DMS 273 treated with DMSO at 0.1 percent for 48 hours (cell line): ENCODE results near the gene ACTL6B.

ENCODE experiments used
- DNase-seq: peaks from one replicate; lab custom pipeline; 2025; lab: John Stamatoyannopoulos, UW

Gene ACTL6B

DNA sequence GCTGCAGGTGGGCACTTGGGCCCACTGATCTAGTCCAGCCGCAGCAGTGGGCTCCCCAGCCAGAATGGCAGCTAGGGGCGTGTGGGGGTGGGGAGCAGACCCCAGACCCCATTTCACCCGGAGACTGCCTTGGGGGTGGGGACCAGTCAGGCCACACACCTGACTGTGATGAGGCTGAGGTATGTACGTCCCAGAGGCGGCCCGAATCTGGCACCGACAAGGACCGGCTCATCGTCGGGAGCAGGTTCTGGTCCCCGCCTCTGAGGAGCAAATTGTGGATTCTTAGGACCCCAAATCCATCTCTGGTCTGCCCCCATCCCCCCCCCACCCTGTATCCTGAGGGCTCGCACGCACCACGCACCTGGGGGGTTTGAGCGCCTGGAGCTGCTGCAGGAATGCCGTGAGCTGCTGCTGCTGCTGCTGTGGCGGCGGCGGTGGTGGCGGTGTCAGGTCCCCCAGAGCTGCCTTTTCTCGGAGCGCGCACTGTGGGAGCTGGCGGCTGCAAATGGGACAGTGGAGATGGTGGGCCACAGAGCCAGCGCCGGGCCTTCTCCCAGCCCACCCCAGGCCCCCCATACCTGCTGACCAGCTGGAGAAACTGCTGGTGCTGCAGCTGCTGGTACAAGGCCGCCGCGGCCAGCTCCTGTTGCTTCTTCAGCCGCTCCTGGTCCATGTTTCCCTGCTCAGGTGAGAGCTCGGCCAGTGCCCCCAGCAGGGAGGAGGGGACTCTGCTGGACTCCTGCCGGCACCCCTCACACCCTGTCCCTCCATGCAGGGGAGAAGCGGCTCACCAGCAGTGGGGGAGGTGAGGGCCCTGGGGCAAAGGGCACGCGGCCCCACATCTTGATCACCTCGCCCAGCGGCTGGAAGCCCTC, 27.6 kb upstream of the ACTL6B start:
- DNase-seq: no peak

DNA sequence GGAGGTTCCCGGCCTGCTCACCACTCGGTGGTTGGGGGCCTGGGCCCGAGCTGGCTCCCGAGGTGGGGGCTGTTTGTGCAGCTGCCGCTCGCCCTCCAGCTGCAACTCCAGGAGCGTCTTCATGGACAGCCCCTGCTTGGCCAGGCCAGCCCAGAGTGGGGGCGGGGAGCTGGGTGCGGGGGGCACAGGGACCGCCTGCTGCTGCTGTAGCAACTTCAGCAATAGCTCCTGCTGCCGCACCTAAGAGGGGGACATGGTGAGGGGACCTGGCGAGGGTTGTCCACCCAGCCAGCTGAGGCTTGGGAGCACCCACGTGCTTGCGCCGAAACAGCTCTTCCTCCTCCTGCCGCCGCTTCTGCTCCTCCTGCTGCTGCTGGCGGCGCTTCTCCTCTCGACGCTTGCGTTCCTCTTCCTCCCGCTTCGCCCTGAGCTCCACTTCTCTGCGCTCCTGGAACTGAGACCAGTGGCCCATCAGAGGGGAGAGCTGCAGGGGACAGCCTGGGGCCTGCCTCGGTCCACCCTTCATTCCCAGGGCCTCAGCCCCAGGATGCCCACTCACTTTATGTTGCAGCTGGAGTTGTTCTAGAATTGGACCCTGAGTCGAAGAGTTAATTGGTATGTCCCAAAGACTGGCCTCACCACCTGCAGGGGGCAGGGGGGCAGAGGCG, 26.9 kb upstream of the ACTL6B start:
- no peak for DNase-seq

DNA sequence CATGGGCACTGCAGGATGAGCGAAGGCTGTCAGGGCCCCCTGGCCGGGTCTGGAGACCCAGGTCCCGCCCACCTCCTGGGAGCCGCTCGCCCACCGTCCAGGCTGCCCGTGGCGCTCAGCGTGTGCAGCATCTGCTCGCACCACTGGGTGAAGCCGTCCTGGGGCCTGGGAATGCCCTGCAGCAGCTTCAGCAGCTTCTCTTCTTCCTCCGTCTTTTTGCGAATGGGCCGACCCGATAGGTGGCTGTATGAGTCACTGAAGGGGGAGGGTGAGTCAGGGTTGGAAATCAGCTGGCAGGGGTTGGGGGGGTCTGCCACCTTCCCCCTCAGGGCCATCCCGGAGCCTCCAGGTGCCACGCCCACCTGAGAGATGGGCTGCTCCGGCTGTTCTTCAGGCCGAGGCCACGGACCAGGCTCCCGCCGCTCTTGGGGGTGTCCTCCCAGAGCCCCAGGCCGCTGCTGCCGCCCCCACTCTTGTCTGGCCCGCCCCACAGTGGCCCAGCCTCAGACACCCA, 26.0 kb upstream of the ACTL6B start:
- no peak for DNase-seq

DNA sequence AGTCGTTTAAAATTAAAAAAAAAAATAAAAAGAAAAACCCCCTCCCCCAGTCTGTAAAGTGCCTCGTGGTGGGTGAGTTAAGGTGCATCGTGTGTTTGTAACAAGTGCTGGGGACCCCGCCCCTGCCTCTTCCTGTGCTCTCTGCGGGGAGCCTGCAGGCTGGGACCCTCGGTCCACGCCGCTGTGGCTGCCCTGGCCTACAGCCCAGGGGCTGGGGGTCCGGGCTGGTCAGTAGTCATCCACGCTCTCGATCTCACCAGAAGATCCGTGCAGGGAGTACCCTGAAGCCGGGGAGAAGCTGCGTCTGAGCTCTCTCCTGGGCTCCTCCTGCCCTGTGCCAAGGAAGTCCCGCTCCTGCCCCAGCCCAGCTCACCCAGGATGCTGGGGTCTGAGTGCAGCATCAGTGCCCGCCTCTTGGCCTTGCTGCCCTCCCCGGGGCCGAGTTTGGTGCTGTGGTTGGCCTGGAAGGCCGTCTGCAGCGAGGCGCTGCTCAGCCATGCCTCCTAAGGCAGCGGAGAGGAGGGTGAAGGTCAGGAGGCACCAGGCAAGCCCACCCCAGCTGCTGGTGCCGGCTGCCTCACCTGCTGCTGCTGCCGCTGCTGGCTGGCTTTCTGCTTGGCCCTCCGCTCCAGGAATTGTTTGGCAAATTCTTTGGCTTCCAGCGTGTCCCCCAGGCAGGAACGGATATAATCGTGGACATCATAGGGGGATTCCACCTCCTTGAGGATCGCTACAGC, 25.4 kb upstream of the ACTL6B start:
- DNase-seq: no peak

DNA sequence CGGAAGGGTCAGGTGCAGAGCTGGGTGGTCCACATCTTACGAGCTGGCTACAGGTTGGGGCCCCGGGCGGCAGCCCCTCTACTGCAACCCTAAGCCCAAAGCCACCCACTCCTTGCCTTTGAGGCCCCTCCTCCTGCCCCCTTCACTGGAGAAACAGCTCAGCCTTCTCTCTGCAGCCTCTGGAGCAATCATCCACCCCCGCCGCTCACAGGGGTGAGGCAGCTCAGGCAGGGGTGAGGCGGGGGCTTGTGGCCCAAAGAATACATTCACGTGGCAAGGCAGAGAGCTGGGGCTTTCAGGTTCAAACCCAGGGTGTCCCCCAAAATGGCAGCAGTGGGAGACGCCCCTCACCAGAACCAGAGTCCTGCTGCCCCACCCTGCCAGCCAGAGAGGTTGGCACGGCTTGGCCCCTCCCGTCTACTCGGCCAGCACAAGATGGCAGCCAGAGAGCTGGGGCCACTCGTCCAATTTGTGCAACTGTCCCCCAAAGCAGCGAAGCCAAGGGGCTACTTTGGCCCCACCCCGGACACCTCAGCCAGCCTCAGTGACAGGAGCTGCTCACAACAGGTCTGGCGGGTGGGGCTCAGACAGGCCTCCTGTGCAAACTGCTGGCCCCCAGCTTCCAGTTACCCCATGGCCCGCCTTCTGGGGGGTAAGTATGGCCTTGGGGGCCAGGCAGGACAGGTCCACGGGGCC, 24.5 kb upstream of the ACTL6B start:
- no peak for DNase-seq

DNA sequence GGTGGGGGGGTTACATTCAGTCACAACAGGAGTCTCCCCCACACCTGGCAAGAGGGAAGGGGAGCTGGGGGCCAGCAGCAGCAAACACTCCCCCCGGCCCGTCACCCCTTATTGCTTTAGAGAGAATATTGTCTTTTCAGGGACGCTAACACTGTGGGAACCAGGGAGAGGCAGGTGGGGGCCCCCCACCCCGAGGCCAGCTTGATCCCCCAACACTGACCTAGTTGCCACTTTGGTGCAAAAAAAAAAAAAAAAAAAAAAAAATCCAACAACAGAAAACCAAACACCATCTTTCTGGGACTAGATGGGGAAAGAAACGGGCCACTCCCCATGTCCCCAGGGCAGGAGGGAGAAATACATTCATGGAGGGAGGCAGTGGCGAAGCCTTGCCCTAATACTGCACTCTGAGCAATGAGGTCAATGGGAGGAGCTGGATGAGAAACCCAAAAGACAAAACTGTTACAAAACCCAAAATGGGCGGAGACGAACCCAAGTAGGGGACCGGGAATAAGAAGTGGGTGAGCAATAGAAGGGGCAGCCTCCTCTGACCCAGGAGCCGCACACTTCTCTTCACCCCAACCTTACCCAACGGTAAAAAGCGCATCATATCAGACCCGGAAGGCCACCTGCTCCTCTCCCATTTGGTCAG, 23.8 kb upstream of the ACTL6B start:
- DNase-seq: no peak

DNA sequence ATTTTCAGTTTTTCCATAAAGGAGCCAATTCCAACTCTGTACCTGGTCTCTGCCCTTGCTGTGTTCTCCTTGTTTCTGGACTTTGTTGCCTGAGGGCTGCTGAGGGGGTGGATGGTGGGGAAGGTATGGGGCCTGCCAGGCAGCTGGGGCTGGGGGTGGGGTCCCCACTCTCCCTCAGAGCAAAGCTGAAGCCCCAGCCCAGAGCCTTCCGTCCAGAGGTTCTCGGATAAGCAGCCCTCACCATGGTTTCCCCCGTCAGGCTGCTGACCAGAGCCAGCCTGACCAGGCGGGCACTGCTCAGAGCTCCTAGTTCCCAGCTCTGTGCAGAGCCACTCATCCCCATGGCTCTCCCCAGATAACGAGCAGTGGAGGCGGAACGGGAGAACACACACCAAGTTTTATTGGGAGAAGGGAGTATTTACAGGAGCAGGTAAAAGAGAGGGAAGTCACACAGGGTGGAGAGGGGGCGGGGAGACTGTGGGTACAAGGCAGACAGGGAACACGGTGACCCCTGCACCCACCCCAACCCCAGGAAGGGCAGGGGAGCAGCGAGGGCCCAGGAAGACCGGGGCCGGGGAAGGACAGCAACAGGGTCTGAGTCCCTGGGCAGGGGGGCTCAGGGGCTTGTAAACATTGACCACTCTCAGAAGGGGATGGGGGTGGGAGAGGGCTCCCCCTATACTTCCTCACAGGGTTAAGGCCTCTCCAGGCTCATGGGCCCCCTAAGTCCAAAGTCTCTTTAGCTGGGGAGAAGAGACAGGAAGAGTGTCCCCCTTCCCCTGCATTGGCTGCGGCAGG, 23.1 kb upstream of the ACTL6B start:
- DNase-seq: no peak

DNA sequence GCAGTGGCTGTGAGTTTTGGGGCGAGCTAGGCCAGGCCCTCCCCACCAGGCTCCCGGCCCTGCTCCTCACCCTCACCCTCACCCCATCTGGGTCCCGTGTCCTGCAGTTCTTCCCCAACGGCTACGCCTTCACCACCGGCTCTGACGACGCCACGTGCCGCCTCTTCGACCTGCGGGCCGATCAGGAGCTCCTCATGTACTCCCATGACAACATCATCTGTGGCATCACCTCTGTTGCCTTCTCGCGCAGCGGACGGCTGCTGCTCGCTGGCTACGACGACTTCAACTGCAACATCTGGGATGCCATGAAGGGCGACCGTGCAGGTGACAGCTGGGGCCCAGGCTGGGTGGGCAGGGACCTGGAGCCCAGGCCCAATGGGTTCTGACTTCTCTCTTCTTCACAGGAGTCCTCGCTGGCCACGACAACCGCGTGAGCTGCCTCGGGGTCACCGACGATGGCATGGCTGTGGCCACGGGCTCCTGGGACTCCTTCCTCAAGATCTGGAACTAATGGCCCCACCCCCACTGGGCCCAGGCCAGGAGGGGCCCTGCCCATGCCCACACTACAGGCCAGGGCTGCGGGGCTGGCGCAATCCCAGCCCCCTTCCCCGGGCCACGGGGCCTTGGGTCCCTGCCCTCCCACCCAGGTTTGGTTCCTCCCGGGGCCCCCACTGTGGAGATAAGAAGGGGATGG, 22.2 kb upstream of the ACTL6B start:
- no peak for DNase-seq

DNA sequence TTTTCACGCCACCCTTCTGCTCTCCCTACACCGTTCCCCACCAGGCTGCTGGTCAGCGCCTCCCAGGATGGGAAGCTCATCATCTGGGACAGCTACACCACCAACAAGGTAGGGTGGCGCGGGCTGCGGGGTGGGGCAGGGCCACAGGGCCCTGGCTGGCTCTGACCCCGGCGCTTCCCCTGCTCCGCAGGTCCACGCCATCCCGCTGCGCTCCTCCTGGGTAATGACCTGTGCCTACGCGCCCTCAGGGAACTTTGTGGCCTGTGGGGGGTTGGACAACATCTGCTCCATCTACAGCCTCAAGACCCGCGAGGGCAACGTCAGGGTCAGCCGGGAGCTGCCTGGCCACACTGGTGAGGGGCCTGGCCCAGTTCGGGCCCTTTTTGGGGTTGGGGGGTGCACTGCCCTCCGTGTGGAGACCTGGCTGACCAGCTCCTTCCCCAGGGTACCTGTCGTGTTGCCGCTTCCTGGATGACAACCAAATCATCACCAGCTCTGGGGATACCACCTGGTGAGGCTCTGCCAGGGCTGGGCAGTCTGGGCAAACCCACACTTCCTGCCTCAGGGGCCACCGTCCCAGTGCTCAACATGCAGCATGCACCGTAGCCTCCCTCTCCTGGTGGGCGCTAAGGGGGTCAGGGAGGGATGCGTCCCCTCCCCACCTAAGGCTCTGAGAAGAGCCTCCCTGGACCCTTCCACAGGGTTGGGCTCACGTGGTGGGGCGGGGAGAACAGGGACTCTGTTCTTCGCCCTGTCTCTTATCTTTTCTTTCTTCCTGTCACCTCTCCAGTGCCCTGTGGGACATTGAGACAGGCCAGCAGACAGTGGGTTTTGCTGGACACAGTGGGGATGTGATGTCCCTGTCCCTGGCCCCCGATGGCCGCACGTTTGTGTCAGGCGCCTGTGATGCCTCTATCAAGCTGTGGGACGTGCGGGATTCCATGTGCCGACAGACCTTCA, 21.3 kb upstream of the ACTL6B start:
- no peak for DNase-seq

DNA sequence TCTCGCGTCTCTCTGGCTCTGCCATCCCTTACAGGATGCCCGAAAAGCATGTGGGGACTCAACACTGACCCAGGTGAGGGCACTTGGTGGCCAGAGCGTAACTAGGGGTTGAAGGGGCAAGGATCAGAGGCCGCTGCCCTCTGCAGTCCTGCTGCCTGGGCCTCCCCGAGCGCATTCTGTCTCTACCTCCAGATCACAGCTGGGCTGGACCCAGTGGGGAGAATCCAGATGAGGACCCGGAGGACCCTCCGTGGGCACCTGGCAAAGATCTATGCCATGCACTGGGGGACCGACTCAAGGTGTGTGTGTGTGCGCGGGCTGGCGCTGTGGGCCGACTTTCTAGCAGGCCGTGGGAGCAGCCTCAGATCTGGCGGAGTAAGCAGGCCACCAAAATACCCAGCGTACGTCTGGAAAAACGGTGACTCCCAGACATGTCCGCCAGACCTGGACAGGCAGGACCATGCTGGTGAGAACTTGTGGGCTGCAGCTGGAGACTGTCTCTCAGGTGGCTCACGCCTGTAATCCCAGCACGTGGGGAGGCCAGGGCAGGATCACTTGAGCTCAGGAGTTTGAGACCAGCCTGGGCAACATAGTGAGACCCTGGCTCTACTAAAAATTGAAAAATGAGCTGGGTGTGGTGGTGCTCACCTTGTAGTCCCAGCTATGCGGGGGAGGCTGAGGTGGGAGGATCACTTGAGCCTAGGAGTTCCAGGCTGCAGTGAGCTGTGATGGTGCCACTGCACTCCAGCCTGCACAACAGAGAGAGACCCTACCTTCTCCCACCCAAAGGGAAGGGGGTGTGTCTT, 20.5 kb upstream of the ACTL6B start:
- DNase-seq: no peak

DNA sequence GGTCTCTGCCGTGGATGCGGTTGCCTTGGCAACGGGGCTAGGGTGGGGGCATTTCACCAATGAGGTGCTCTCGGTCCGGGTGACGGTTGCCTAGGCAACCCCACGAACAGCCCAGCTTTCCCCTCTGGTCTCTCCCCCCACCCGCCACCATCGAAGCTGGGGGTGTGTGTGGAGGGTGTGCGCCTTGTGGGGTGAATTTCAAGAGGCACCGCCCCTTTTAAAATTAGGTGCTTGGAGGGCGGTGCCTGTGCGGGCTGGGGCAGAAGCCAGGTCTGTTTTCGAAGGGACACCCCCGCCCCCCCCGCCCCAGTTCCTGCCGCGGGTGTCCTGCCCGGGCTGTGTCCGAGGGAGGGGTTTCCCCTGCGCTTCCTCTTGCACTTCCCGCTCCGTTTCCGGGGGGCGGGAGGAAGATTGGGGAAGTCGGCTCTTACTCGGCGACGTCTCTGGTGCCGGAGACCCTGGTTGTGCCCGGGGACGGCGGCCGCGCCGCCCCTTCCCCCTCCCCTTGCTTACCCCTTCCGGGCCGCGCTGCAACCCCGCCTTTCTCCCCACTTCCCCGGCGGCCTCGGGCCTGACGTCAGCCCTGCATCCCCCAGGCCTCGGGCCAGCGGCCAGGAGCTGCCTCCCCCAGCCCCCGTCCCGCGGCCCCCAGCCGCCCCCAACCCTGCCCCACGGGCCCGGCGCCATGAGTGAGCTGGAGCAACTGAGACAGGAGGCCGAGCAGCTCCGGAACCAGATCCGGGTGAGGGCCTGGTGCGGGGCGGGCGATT, 19.5 kb upstream of the ACTL6B start:
- DNase-seq: no peak

DNA sequence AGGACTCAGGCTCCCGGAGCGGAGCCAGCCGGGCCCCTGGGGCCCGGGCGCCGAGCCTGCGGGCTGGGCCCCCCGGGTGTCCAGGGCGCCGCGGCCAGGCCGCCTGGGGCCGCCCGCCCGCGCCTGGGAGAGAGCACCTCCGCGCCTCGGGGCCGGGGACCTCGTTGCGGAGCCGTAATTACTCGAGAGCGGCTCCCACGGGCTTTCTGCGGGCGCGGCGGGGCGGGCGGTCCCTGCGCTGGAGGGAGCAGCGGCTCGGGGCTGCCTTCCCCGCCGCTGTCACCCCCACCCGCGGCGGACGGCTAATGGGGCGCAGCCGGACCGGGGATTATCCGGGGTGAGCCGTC, 18.8 kb upstream of the ACTL6B start:
- DNase-seq: no peak

DNA sequence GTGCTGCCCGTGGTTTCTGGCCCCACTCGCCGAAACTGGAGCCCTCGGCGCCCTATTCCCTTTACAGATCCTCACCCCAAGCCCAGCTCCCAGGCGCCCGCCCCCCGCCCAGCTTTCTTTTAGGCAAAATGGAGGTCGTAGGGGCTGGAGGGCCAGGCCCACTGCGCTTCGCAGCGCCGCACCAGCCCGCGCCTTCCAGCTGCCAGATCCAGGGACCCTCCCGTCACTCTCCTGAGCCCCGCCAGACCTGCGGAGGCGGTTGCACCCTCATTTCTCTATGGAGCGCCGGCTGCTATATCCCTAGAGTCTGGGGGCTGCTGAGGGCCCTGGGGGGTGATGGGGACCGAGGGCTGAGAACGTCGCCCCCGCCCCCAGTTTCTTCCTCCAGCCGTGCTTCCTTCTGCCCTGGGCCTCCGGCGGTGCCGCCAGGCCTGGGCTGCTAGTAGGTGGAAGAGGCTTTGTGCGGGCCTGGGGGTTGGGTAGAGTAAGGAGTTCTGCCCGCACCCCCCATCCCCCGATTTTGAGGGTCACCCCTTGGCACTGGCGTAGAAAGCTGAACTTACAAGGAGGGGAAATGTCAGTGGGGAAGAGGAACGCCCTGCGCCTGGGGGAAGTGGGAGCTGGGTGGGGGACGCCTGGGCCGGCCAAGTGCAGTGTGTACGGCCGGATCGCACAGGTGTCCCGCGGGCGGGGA, 18.3 kb upstream of the ACTL6B start:
- no peak for DNase-seq

DNA sequence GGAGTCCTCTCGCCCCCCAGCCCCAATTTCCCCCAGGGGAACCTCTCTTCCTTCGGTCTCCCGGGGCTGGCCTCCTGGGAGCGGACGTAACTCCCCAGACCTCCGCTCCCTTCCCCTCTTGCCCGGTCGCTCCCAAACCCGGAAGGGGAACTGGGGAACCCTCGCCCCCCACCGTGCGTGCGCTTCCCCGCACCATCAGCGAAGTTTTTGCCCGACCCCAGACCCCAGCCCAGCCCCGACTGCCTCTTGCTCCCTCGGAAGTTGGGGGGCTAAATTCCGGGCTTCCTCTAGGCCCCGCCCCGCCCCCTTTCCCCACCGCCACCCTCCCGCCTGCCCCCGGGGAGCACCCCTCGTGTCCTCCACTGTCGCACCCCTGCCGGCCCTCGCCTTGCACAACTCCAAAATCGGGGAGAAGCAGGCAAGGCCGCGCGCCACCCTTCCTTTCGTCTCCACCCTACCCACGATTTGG, 17.7 kb upstream of the ACTL6B start:
- DNase-seq: no peak

DNA sequence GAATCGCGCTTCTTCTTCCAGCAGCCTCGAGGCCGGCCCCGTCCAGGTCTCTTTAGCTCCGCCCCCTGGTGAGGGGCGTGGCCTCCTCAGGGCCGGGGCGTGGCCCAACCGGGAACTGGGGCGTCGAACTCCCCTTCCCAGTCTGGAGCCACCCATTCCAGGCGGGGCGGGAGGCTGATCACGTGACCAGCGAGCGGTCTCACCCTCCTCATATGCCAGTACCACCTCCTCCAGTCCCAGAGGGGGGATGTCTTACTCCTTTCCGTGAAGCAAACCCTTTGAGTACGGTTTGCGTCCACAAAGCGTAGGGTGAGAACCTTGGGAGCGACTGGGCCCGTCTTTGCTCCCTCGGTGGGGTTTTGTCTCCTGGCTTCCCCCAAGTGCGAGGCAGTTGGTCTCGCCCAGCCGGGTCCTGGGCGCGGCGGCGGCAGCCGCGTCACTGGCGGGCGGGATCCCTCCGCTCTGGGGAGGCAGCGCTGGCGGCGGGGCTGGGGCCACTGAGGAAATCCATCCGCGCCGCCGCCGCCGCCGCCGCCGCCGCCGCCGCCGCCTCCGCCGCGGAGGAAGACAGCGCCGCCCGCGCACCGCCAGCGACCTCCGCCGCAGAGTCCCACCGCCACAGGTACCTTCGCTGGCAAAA, 17.2 kb upstream of the ACTL6B start, which contains the start of gene GNB2:
Gene GNB2, plus strand, starts transcription at position 439 of the 640 bp plus-strand sequence. CDS start 2,526 bp downstream, outside the sequence.
- peak; percentile 96 for DNase-seq
